Liver (tissue), 9 donors: Measurements from ENCODE around the gene KCNJ11. TPM values are rescaled to one million over a fixed set of nuclear protein-coding genes. Genes with fewer than 3 reads are reported as not detected.
"Not testable (repeated sequence)": the region's sequence is repeated elsewhere in the genome, so short reads cannot be mapped to it uniquely, and the experiment has no call there.

Experiments
- DNase-seq: peaks from one replicate; pipeline ENCODE4 v3.0.0-alpha.2; 2017; ENCODE audit warnings: low spot score
- H3K27ac ChIP-seq, 2 donors: one replicate each; pipeline ENCODE4 v1.7.0; 2013; ENCODE audit warnings: inconsistent platforms in 2 of 2, low read length in 2 of 2, control low read depth in 1 of 2, low read depth in 1 of 2, mild to moderate bottlenecking in 1 of 2
- H3K27me3 ChIP-seq, 4 donors: one replicate each; pipeline versions ENCODE4 v1.6.1 to v1.7.0; 2013; ENCODE audit warnings: low read length in 3 of 4, inconsistent platforms in 1 of 4, mild to moderate bottlenecking in 1 of 4, moderate library complexity in 1 of 4; ENCODE audit not compliant: control insufficient read depth in 4 of 4, insufficient read depth in 4 of 4
- H3K36me3 ChIP-seq, 4 donors: one replicate each; pipeline versions ENCODE4 v1.6.1 to v1.7.0; 2013; ENCODE audit warnings: low read length in 3 of 4, mild to moderate bottlenecking in 3 of 4, low read depth in 1 of 4, moderate library complexity in 1 of 4; ENCODE audit not compliant: control insufficient read depth in 4 of 4, insufficient read depth in 3 of 4
- H3K4me1 ChIP-seq, 4 donors: one replicate each; pipeline versions ENCODE4 v1.6.1 to v1.7.0; 2013; ENCODE audit warnings: low read length in 3 of 4, mild to moderate bottlenecking in 3 of 4, moderate library complexity in 1 of 4; ENCODE audit not compliant: control insufficient read depth in 4 of 4, insufficient read depth in 4 of 4
- H3K4me3 ChIP-seq, 3 donors: one replicate each; pipeline versions ENCODE4 v1.6.1 to v1.7.0; 2013; ENCODE audit warnings: low read length in 3 of 3, control low read depth in 1 of 3, low read depth in 1 of 3, mild to moderate bottlenecking in 1 of 3
- H3K9ac ChIP-seq, 2 donors: one replicate each; pipeline ENCODE4 v1.7.0; 2013; ENCODE audit warnings: low read length in 2 of 2, mild to moderate bottlenecking in 2 of 2, moderate library complexity in 2 of 2, control low read depth in 1 of 2, low read depth in 1 of 2
- H3K9me3 ChIP-seq, 4 donors: one replicate each; pipeline versions ENCODE4 v1.6.1 to v1.7.0; 2013; ENCODE audit warnings: low read length in 3 of 4; ENCODE audit not compliant: control insufficient read depth in 4 of 4
- EGR1 ChIP-seq, 2 donors: IDR thresholded peaks; 2 replicates each; pipeline ENCODE4 v1.6.1; 2016 to 2018; ENCODE audit warnings: antibody characterized with exemption in 2 of 2, low read depth in 2 of 2
- FOXA1 ChIP-seq: IDR thresholded peaks from 2 replicates; pipeline ENCODE4 v1.6.1; 2016; ENCODE audit warnings: antibody characterized with exemption
- FOXA2 ChIP-seq: IDR thresholded peaks from 2 replicates; pipeline ENCODE4 v1.6.1; 2016; ENCODE audit warnings: antibody characterized with exemption
- GABPA ChIP-seq, 2 donors: IDR thresholded peaks in 1 of 2; conservative IDR thresholded peaks in 1 of 2; 2 replicates each; pipeline ENCODE4 v1.6.1; 2016; ENCODE audit warnings: antibody characterized with exemption in 2 of 2, mild to moderate bottlenecking in 1 of 2, moderate library complexity in 1 of 2
- HNF4A ChIP-seq, 2 donors: conservative IDR thresholded peaks; 2 replicates each; pipeline ENCODE4 v1.6.1; 2016; ENCODE audit warnings: antibody characterized with exemption in 2 of 2, mild to moderate bottlenecking in 2 of 2
- HNF4G ChIP-seq: IDR thresholded peaks from 2 replicates; pipeline ENCODE4 v1.6.1; 2016; ENCODE audit warnings: antibody characterized with exemption
- JUND ChIP-seq, 2 donors: IDR thresholded peaks; 2 replicates each; pipeline ENCODE4 v1.6.1; 2016; ENCODE audit warnings: antibody characterized with exemption in 2 of 2
- NR2F2 ChIP-seq: IDR thresholded peaks from 2 replicates; pipeline ENCODE4 v1.6.1; 2016; ENCODE audit warnings: antibody characterized with exemption
- RAD21 ChIP-seq, 2 donors: IDR thresholded peaks; 2 replicates each; pipeline ENCODE4 v1.6.1; 2016; ENCODE audit warnings: antibody characterized with exemption in 2 of 2, mild to moderate bottlenecking in 2 of 2
- RXRA ChIP-seq, 2 donors: IDR thresholded peaks; 2 replicates each; pipeline ENCODE4 v1.6.1; 2017 to 2018; ENCODE audit warnings: antibody characterized with exemption in 2 of 2, mild to moderate bottlenecking in 1 of 2
- SP1 ChIP-seq: IDR thresholded peaks from 2 replicates; pipeline ENCODE4 v1.6.1; 2018; ENCODE audit warnings: antibody characterized with exemption, mild to moderate bottlenecking
- TAF1 ChIP-seq: conservative IDR thresholded peaks from 2 replicates; pipeline ENCODE4 v1.6.1; 2016; ENCODE audit warnings: antibody characterized with exemption, mild to moderate bottlenecking
- YY1 ChIP-seq: IDR thresholded peaks from 2 replicates; pipeline ENCODE4 v1.6.1; 2016; ENCODE audit warnings: antibody characterized with exemption, mild to moderate bottlenecking
- WGBS: extraction: QIAGEN DNeasy Blood & Tissue Kit; methylation state at CpG from one replicate; pipeline ENCODE4 v1.1.7; 2013; 5-methylcytosine and 5-hydroxymethylcytosine counted together
- polyA plus RNA-seq, 2 donors: library from polyadenylated mRNA; stranded (reverse) in 1 of 2; unstranded in 1 of 2; fragments of 200-250 nt in 1 of 2; fragments of >200 nt in 1 of 2; fragmentation: Nextera tagmentation in 1 of 2; extraction: Ambion mirVana in 1 of 2; gene quantifications; one replicate each; pipeline versions ENCODE4 v1.2.1 to v1.2.3, GENCODE V29; 2013 to 2015
- total RNA-seq, 2 donors: library from RNA; depleted of rRNA; stranded (reverse); fragments of >200 nt; gene quantifications; one replicate each; pipeline ENCODE4 v1.2.3, GENCODE V29; 2014
- TF ChIP-seq, protein P1 (sequence below): IDR thresholded peaks from 2 replicates; pipeline ENCODE4 v1.6.1; 2016; ENCODE audit warnings: antibody characterized with exemption
- TF ChIP-seq, protein P2 (sequence below): fragments of 150-350 bp; IDR thresholded peaks from 2 replicates; pipeline ENCODE4 v1.5.1; 2017; ENCODE audit warnings: improper control_type of control experiment, low read depth, low read length; ENCODE audit not compliant: missing input control
- TF ChIP-seq, protein P3 (sequence below): IDR thresholded peaks from 2 replicates; pipeline ENCODE4 v1.6.1; 2016; ENCODE audit warnings: antibody characterized with exemption
- TF ChIP-seq, protein P4 (sequence below): IDR thresholded peaks from 2 replicates; pipeline ENCODE4 v1.6.1; 2016; ENCODE audit warnings: antibody characterized with exemption, mild to moderate bottlenecking
- donor health status: healthy.
- donor health status: healthy.
- donor health status: healthy.
- donor health status: healthy.
- donor health status: healthy.

The KCNJ11 gene
- total and polyA plus RNA-seq, 4 donors: 0.28 to 1.1 (median 0.75) TPM; not detected in 1

DNA sequence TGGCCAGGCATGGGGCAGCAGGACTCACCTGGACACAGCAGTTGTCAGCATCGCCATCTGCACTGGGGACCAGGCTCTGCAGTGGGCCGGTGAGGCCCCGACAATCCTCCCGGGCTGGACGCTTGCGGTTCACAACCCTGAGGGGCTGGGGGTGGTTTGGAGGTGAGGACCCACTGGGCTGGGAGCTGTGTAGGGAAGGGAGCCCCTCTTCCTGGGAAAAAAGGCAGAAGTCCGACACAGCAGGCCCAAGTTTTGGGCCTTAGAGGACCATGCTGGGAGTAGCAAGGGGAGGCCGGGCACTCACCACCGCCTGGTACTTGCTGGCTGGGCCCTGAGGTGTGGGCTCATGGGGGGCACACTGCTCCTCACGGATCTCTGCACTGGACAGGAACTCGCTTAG is 39.8 kb upstream of the KCNJ11 start:
- Histone ChIP-seq H3K4me1 (no peaks in the 10 kb centered on the region), H3K9me3 (no peaks in the 10 kb centered on the region), H3K36me3 (no peaks in the 10 kb centered on the region), H3K27me3 (no peaks in the 10 kb centered on the region), H3K27ac (no peak overlapping the region), H3K4me3 (no peak overlapping the region), H3K9ac (no peak overlapping the region)
- WGBS: 95% methylated on average over 11 of the region's 11 CpGs
- TF ChIP-seq FOXA1: no peak
- no peak for TF ChIP-seq YY1
- no peak for TF ChIP-seq EGR1 (IDR thresholded peaks at IDR 0.05; ENCODE audit: low read depth in 2 of 2)
- TF ChIP-seq, protein P1, sequence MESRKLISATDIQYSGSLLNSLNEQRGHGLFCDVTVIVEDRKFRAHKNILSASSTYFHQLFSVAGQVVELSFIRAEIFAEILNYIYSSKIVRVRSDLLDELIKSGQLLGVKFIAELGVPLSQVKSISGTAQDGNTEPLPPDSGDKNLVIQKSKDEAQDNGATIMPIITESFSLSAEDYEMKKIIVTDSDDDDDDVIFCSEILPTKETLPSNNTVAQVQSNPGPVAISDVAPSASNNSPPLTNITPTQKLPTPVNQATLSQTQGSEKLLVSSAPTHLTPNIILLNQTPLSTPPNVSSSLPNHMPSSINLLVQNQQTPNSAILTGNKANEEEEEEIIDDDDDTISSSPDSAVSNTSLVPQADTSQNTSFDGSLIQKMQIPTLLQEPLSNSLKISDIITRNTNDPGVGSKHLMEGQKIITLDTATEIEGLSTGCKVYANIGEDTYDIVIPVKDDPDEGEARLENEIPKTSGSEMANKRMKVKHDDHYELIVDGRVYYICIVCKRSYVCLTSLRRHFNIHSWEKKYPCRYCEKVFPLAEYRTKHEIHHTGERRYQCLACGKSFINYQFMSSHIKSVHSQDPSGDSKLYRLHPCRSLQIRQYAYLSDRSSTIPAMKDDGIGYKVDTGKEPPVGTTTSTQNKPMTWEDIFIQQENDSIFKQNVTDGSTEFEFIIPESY: no peak
- no peak for TF ChIP-seq SP1
- TF ChIP-seq NR2F2: no peak
- no peak for TF ChIP-seq HNF4A (conservative IDR thresholded peaks at IDR 0.05)
- DNase-seq: no peak

DNA sequence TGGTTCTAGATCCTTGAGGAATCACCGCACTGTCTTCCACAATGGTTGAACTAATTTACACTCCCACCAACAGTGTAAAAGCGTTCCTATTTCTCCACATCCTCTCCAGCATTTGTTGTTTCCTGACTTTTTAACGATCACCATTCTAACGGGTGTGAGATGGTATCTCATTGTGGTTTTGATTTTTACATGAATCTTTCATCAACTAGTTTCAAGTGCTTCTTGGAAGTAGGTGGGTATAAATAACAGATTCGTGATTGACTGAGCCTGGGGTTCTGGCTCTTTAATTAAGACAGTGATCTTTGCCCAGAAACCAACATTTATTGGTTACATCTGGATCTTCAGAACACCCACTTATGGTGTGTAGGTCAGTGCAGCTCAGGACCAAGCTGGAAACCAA is 37.8 kb upstream of the KCNJ11 start:
- H3K9ac ChIP-seq, H3K4me3 ChIP-seq, H3K9me3 ChIP-seq, H3K27me3 ChIP-seq, H3K36me3 ChIP-seq, DNase-seq, H3K4me1 ChIP-seq, H3K27ac ChIP-seq: not testable (repeated sequence)
- WGBS: 73% methylated on average over 5 of the region's 5 CpGs

DNA sequence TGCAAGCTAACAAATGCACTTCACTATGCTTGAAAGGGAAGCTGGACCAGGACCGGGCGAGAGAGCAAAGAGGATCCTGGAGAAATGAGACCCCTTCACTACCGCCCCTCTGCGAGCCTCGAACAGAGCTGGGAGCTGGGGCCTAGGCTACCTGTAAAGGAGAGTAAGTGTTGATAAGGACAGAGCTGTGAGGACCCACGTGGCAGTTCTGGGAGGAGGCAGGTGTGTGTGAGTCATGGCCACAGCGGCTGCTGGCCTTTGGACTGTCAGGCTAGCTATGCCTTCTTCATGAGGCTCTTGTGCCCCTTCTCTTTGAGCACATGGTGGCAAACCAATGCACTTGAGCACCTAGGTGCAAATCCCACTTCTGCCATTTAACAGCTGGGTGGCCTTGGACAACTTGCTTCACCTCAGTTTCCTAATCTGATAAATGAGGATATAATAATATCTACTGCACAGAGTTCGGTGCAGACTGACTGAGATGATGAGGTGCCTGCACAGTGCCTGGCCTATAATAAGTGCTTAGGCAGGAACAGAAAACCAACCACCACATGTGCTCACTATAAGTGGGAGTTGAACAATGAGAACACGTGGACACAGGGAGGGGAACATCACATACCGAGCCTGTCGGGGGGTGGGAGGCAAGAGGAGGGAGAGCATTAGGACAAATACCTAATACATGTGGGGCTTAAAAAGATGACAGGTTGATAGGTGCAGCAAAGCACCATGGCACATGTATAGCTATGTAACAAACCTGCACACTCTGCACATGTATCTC is 35.3 kb upstream of the KCNJ11 start:
- Histone ChIP-seq H3K9me3 (no peaks in the 10 kb centered on the region), H3K27me3 (peaks cover 0 to 11% (median 2%) of the 10 kb centered on the region in 4 donors), H3K27ac (no peak overlapping the region), H3K9ac (no peak overlapping the region), H3K36me3 (no peaks in the 10 kb centered on the region), H3K4me3 (no peak overlapping the region), H3K4me1 (no peaks in the 10 kb centered on the region)
- WGBS: 83% methylated on average over 11 of the region's 11 CpGs
- no peak for DNase-seq
- no peak for TF ChIP-seq NR2F2
- TF ChIP-seq, protein P2, sequence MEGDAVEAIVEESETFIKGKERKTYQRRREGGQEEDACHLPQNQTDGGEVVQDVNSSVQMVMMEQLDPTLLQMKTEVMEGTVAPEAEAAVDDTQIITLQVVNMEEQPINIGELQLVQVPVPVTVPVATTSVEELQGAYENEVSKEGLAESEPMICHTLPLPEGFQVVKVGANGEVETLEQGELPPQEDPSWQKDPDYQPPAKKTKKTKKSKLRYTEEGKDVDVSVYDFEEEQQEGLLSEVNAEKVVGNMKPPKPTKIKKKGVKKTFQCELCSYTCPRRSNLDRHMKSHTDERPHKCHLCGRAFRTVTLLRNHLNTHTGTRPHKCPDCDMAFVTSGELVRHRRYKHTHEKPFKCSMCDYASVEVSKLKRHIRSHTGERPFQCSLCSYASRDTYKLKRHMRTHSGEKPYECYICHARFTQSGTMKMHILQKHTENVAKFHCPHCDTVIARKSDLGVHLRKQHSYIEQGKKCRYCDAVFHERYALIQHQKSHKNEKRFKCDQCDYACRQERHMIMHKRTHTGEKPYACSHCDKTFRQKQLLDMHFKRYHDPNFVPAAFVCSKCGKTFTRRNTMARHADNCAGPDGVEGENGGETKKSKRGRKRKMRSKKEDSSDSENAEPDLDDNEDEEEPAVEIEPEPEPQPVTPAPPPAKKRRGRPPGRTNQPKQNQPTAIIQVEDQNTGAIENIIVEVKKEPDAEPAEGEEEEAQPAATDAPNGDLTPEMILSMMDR: no peak
- no peak for TF ChIP-seq FOXA1
- TF ChIP-seq RAD21 (IDR thresholded peaks at IDR 0.05): no peak
- TF ChIP-seq EGR1 (IDR thresholded peaks at IDR 0.05; ENCODE audit: low read depth in 2 of 2): no peak
- TF ChIP-seq, protein P3, sequence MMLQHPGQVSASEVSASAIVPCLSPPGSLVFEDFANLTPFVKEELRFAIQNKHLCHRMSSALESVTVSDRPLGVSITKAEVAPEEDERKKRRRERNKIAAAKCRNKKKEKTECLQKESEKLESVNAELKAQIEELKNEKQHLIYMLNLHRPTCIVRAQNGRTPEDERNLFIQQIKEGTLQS: no peak
- TF ChIP-seq JUND (IDR thresholded peaks at IDR 0.05): no peak
- no peak for TF ChIP-seq HNF4A (conservative IDR thresholded peaks at IDR 0.05)
- TF ChIP-seq SP1: no peak
- TF ChIP-seq GABPA (IDR thresholded peaks at IDR 0.05 in 1 of 2, conservative IDR thresholded peaks at IDR 0.05 in 1 of 2): no peak
- TF ChIP-seq YY1: no peak
- TF ChIP-seq, protein P1: no peak
- TF ChIP-seq RXRA (IDR thresholded peaks at IDR 0.05): no peak
- TF ChIP-seq TAF1: no peak
- no peak for TF ChIP-seq FOXA2
- TF ChIP-seq HNF4G: no peak
- TF ChIP-seq, protein P4, sequence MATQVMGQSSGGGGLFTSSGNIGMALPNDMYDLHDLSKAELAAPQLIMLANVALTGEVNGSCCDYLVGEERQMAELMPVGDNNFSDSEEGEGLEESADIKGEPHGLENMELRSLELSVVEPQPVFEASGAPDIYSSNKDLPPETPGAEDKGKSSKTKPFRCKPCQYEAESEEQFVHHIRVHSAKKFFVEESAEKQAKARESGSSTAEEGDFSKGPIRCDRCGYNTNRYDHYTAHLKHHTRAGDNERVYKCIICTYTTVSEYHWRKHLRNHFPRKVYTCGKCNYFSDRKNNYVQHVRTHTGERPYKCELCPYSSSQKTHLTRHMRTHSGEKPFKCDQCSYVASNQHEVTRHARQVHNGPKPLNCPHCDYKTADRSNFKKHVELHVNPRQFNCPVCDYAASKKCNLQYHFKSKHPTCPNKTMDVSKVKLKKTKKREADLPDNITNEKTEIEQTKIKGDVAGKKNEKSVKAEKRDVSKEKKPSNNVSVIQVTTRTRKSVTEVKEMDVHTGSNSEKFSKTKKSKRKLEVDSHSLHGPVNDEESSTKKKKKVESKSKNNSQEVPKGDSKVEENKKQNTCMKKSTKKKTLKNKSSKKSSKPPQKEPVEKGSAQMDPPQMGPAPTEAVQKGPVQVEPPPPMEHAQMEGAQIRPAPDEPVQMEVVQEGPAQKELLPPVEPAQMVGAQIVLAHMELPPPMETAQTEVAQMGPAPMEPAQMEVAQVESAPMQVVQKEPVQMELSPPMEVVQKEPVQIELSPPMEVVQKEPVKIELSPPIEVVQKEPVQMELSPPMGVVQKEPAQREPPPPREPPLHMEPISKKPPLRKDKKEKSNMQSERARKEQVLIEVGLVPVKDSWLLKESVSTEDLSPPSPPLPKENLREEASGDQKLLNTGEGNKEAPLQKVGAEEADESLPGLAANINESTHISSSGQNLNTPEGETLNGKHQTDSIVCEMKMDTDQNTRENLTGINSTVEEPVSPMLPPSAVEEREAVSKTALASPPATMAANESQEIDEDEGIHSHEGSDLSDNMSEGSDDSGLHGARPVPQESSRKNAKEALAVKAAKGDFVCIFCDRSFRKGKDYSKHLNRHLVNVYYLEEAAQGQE: no peak
